C4-2B (cell line): ENCODE data around the gene CCSAP.

ENCODE experiments used
- H3K27ac ChIP-seq: fragments of 450-650 bp; 2 replicates; pipeline ENCODE4 v1.5.1; 2017
- ZFX ChIP-seq: fragments of 450-650 bp; IDR thresholded peaks from 2 replicates; pipeline ENCODE4 v1.6.1; 2017
- TF ChIP-seq, protein P1 (sequence below): fragments of 450-650 bp; conservative IDR thresholded peaks from 2 replicates; pipeline ENCODE4 v1.5.1; 2017; ENCODE audit warnings: mild to moderate bottlenecking

Gene CCSAP

DNA sequence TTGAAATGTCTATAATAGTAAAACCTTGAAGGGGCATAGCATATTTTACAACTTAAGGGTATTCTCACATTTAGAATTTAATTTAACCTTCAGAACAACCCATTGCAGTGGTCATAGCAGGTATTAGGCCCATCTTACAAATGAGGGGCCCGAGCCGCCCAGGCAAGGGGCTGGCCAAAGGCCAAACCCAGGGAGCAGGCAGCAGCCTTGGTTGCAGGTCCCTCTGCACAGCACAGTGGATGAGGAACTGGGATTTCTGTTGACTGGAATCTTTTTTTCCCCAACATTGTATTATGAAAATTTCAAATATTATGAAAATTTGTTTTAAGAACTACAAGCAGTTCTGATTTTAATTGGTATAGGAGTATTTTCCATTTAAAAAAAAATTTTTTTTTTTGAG lies 33.2 kb downstream of the CCSAP start:
- no peak for TF ChIP-seq ZFX
- TF ChIP-seq, protein P1, sequence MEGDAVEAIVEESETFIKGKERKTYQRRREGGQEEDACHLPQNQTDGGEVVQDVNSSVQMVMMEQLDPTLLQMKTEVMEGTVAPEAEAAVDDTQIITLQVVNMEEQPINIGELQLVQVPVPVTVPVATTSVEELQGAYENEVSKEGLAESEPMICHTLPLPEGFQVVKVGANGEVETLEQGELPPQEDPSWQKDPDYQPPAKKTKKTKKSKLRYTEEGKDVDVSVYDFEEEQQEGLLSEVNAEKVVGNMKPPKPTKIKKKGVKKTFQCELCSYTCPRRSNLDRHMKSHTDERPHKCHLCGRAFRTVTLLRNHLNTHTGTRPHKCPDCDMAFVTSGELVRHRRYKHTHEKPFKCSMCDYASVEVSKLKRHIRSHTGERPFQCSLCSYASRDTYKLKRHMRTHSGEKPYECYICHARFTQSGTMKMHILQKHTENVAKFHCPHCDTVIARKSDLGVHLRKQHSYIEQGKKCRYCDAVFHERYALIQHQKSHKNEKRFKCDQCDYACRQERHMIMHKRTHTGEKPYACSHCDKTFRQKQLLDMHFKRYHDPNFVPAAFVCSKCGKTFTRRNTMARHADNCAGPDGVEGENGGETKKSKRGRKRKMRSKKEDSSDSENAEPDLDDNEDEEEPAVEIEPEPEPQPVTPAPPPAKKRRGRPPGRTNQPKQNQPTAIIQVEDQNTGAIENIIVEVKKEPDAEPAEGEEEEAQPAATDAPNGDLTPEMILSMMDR: no peak
- H3K27ac ChIP-seq: no peak overlapping the region

DNA sequence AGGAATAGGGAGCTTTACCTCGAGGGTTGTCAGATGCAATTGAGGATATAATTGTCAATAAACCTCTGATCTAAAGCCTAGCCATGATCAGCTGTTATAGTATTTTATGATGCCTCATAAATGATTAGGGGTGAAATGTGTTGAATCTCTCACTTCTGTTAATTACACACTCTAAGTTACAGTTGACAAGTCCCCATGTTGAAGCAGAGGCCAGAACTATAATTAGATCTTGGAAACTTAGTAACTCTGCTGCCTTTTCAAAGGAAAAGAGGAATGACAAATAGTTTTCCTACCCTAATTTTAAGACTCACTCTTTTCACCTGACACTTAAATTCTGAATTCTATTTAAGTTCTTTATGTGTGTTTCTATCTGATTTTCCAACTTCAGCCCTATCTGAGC lies 33.8 kb downstream of the CCSAP start:
- no peak overlapping the region for H3K27ac ChIP-seq
- no peak for TF ChIP-seq ZFX
- TF ChIP-seq, protein P1: no peak

DNA sequence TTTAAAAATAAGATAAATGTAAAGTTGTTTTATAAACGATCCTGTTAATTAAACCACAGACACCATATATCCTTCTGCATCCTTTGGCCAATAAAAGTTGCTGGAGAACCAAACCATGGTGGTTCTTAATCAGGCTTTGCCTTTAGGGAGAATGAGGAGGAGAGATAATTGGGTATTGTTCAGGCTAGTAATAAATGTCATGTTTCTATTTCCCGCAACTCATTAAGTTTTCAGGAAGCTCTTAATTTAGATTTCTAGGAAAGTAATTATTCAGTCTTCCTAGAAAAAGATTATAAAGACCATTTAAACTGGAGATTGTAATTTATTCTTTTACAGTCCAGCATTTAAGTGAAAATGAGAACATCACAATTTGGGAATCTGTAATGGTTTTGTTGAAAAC lies 37.5 kb downstream of the CCSAP start:
- TF ChIP-seq, protein P1: no peak
- no peak for TF ChIP-seq ZFX

DNA sequence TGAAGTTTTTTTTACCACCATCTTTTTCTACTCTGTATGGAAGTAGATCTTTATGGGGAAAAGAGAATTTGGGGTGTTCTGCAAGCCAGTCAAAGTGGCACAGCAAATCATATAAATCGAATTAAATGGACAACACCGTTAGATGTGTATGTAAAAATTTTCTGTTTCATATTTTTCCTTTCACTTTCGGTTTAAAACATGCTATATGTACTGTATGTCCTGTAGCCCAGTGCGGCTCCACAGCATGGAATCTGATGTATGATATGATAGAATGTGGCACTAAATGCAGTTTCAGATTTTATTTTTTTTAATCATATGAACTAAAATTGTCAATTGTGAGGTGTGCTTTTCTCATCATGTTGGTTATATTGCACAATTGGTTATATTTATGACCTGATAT lies 39.0 kb downstream of the CCSAP start:
- TF ChIP-seq, protein P1: no peak
- TF ChIP-seq ZFX: no peak
- no peak overlapping the region for H3K27ac ChIP-seq

More for the DNA sequence above, 37.5 kb downstream of the CCSAP start:
- no peak overlapping the region for H3K27ac ChIP-seq

DNA sequence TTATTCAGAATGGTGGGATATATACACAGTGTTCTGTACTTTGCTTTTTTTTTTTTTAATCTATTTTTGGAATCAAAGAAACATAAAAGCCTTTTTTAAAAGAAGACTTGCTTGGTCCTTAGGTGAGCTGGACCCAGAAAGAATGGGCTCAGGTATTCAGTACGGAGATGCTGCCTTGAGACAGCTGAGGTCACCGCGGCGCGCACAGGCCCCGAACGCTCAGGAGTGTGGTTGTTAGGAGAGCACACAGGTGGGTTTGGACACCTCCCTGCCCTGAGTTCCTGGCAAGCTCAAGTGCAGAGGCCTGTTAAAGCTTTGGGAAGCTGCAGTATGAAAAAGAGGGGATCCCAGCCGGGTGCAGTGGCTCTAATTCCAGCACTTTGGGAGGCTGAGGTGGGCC lies 40.1 kb downstream of the CCSAP start:
- no peak overlapping the region for H3K27ac ChIP-seq
- TF ChIP-seq, protein P1: no peak
- no peak for TF ChIP-seq ZFX

DNA sequence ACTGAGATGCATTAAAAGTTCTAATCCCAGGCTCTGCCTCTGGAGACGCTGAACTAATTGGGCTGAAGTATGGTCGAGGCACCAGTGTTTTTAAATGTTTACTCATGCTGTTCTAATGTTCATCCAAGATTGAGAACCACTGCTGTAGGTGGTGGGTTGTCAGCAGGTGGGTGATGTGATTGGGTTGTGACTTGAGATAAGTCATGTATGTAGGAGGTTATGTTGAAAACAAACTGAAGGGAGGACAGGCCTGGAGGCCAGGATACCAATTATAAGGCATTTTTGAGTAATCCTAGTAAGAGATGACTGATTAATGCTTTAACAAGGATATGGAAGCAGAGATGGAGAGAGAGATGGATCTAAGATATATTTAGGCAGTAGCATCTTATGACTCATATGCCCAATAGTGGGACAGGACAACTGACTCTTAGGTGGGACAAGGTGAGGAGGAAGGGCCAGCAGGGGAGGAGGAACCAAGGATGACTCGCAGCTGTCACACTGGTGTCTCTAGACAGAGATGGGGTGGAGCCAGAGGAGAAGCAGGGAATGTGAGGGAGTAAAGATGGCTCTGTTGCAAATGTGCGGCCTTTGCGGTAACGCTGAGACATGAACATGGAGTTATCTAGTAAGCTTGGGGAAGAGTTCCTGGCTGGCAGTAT lies 42.6 kb downstream of the CCSAP start:
- no peak overlapping the region for H3K27ac ChIP-seq
- TF ChIP-seq ZFX: no peak
- TF ChIP-seq, protein P1: no peak

DNA sequence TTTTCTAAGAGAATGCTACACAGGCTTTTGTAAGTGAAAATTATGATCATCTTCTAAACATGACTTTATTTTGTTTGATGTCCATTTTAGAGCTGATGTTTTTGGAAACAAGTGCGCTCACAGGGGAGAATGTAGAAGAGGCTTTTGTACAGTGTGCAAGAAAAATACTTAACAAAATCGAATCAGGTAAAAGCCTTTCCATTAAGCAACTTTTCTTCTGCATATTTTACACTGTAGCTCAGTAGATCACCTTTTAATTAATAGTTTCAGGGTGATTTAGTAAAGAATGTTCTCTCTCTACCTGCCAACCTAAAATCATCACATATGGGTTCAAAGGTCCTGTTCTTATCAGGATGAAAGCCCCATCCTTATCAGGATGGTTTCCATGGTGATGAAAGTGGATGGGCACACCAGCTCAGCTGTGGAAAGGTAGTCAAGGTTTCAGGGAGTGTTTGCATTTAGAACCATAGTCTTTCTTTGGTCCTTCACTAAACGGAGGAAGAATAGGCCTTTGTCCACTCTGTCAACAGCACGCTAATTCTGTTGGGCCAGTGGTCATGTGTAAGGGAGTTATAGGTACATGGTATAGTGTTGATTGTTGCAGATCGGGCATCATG lies 43.9 kb downstream of the CCSAP start:
- TF ChIP-seq, protein P1: no peak
- TF ChIP-seq ZFX: no peak
- no peak overlapping the region for H3K27ac ChIP-seq
